DND-41 (cell line): ENCODE results near the gene CAMK2N1.

Source experiments
- CTCF ChIP-seq: IDR thresholded peaks from 2 replicates; pipeline ENCODE4 v1.5.1; 2012; ENCODE audit warnings: borderline replicate concordance, low read length, moderate library complexity, mild to moderate bottlenecking; ENCODE audit not compliant: poor library complexity, severe bottlenecking; ENCODE audit errors: extremely low read depth
- EZH2 ChIP-seq: IDR thresholded peaks from 3 replicates; pipeline ENCODE4 v1.6.1; 2012; ENCODE audit warnings: borderline replicate concordance, low read depth, mild to moderate bottlenecking, moderate library complexity, low read length, inconsistent platforms; ENCODE audit not compliant: severe bottlenecking

- TF ChIP-seq CTCF, result no peak
- TF ChIP-seq EZH2, result no peak
Measured at GRCh38 chr1:20486457-20487235, 636 bp upstream of the CAMK2N1 start.
